Measurements from ENCODE around the gene NISCH. TPM values are rescaled to one million over a fixed set of nuclear protein-coding genes. Genes with fewer than 3 reads are reported as not detected.

Gene NISCH
- total RNA-seq, 1 experiment from 2014 or later, result 63.4 TPM

GRCh38 chr3:52506266-52506966 lies 51.0 kb downstream of the NISCH start:
- ChIA-PET CTCF (no interaction called here), POLR2A (no interaction called here)
- Histone ChIP-seq H3K4me3 (ENCODE audit: low read depth in 2 of 2, low read length in 2 of 2) (no peak overlapping the region), H3K27me3 (ENCODE audit: control insufficient read depth, insufficient read depth, low read length) (no peaks in the 10 kb centered on the region), H3K4me1 (ENCODE audit: control insufficient read depth, insufficient read depth, low read length) (no peaks in the 10 kb centered on the region), H3K9me3 (ENCODE audit: control insufficient read depth, insufficient read depth, low read depth, low read length) (no peaks in the 10 kb centered on the region), H3K27ac (ENCODE audit: low read length) (no peak overlapping the region), H3K36me3 (ENCODE audit: control insufficient read depth, insufficient read depth, low read length) (no peaks in the 10 kb centered on the region)
- intact Hi-C loops (cut with micrococcal nuclease; ENCODE audit: unreplicated experiment), result no loop called here
- no peak for DNase-seq (ENCODE audit: low read depth, low spot score)
- no TSS peak for BruUV-seq (replicated peaks)
- ATAC-seq, result no peak
- TF ChIP-seq REST (IDR thresholded peaks at IDR 0.05; ENCODE audit: insufficient read depth in 1 of 2, low read depth in 2 of 2, low read length in 1 of 2) (no peak), POLR2AphosphoS5 (IDR thresholded peaks at IDR 0.05; ENCODE audit: low read depth, low read length) (no peak), CTCF (IDR thresholded peaks at IDR 0.05) (no peak), SIN3A (IDR thresholded peaks at IDR 0.05; ENCODE audit: borderline replicate concordance, insufficient read depth, low read depth, low read length) (no peak), TCF7L2 (IDR thresholded peaks at IDR 0.05; ENCODE audit: low read depth, low read length) (no peak)
- in situ Hi-C loops (cut with HindIII; ENCODE audit: low pct_unique_long_range_greater_than_20kb, low sequenced_read_pairs), result no loop called here

- no peaks in the 10 kb centered on the region for H3K9me3 ChIP-seq (ENCODE audit: control insufficient read depth, insufficient read depth, low read depth, low read length)
- ChIA-PET POLR2A (no interaction called here), CTCF (no interaction called here)
- H3K4me1 ChIP-seq (ENCODE audit: control insufficient read depth, insufficient read depth, low read length), result no peaks in the 10 kb centered on the region
- TF ChIP-seq TCF7L2 (IDR thresholded peaks at IDR 0.05; ENCODE audit: low read depth, low read length), result no peak
- TF ChIP-seq SIN3A (IDR thresholded peaks at IDR 0.05; ENCODE audit: borderline replicate concordance, insufficient read depth, low read depth, low read length), result no peak
- no peak for TF ChIP-seq POLR2AphosphoS5 (IDR thresholded peaks at IDR 0.05; ENCODE audit: low read depth, low read length)
- no peak for TF ChIP-seq REST (IDR thresholded peaks at IDR 0.05; ENCODE audit: insufficient read depth in 1 of 2, low read depth in 2 of 2, low read length in 1 of 2)
- no peak for TF ChIP-seq CTCF (IDR thresholded peaks at IDR 0.05)
- no peaks in the 10 kb centered on the region for H3K27me3 ChIP-seq (ENCODE audit: control insufficient read depth, insufficient read depth, low read length)
- in situ Hi-C loops (cut with HindIII; ENCODE audit: low pct_unique_long_range_greater_than_20kb, low sequenced_read_pairs), result no loop called here
- intact Hi-C loops (cut with micrococcal nuclease; ENCODE audit: unreplicated experiment), result no loop called here
- H3K4me3 ChIP-seq (ENCODE audit: low read depth in 2 of 2, low read length in 2 of 2), result no peak overlapping the region
- DNase-seq (ENCODE audit: low read depth, low spot score) (no peak), ATAC-seq (no peak)
- no TSS peak for BruUV-seq (replicated peaks)
- no peak overlapping the region for H3K27ac ChIP-seq (ENCODE audit: low read length)
- H3K36me3 ChIP-seq (ENCODE audit: control insufficient read depth, insufficient read depth, low read length), result no peaks in the 10 kb centered on the region
Measured at GRCh38 chr3:52507359-52507758, 52.0 kb downstream of the NISCH start.

Data from Panc1 (cell line).